Prostate gland (tissue), 2 donors: ENCODE measurements around the gene COA8. TPM values are rescaled to one million over a fixed set of nuclear protein-coding genes. Genes with fewer than 3 reads are reported as not detected.

ENCODE experiments used
- DNase-seq: peaks from one replicate; pipeline ENCODE4 v3.0.0-alpha.2; 2019; ENCODE audit warnings: low spot score
- H3K27ac ChIP-seq, 2 donors: fragments of 200-600 bp; sonication (generic); 2 replicates each; pipeline ENCODE4 v1.5.1; 2017 to 2019
- H3K27me3 ChIP-seq: fragments of 200-600 bp; sonication (generic); replicated peaks from 2 replicates; pipeline ENCODE4 v1.5.1; 2019; ENCODE audit not compliant: insufficient read depth
- H3K36me3 ChIP-seq, 2 donors: fragments of 200-600 bp; sonication (generic); 1 replicate in 1 of 2; 2 replicates in 1 of 2; pipeline versions ENCODE4 v1.5.1 to v1.8.1; 2017 to 2019
- H3K4me1 ChIP-seq: fragments of 200-600 bp; sonication (generic); replicated peaks from 2 replicates; pipeline ENCODE4 v1.5.1; 2019
- H3K4me3 ChIP-seq, 2 donors: fragments of 200-600 bp; sonication (generic); 2 replicates each; pipeline ENCODE4 v1.5.1; 2017 to 2019
- H3K9me3 ChIP-seq: fragments of 200-600 bp; sonication (generic); 2 replicates; pipeline ENCODE4 v1.5.1; 2017
- CTCF ChIP-seq, 4 experiments: fragments of 200-600 bp in 2 of 4; fragments of 450-650 bp in 2 of 4; sonication (generic) in 2 of 4; IDR thresholded peaks; 1 replicate in 3 of 4; 2 replicates in 1 of 4; pipeline ENCODE4 v1.5.1; 2016 to 2019; ENCODE audit warnings: antibody characterized with exemption in 4 of 4, mild to moderate bottlenecking in 2 of 4, moderate library complexity in 2 of 4
- POLR2A ChIP-seq: fragments of 450-650 bp; IDR thresholded peaks from one replicate; pipeline ENCODE4 v1.6.1; 2016; ENCODE audit warnings: antibody characterized with exemption, mild to moderate bottlenecking
- POLR2AphosphoS5 ChIP-seq: sonication (generic); formaldehyde crosslinking; IDR thresholded peaks from one replicate; pipeline ENCODE4 v1.6.1; 2017; ENCODE audit warnings: antibody characterized with exemption
- whole genome bisulfite sequencing: methylation state at CpG from one replicate; pipeline ENCODE4 v1.1.5; 2018; 5-methylcytosine and 5-hydroxymethylcytosine counted together
- intact Hi-C: fragments of 100-400 bp; cut with DNase I; formaldehyde crosslinking; loops from one replicate; pipeline ENCODE4 v1.14.2; 2022
- total RNA-seq, 2 donors: library from RNA; depleted of rRNA; stranded (reverse); fragments of >200 nt; gene quantifications; one replicate each; pipeline ENCODE4 v1.1.0, GENCODE V29; 2016

Gene COA8
- total RNA-seq, 2 donors from 2014 or later: 24.3 to 24.9 TPM

GRCh38 chr14:103530390-103530789 lies 32.4 kb upstream of the COA8 start:
- Histone ChIP-seq H3K27ac (no peak overlapping the region), H3K4me3 (no peak overlapping the region), H3K9me3 (no peaks in the 10 kb centered on the region), H3K27me3 (no peaks in the 10 kb centered on the region), H3K4me1 (peaks cover 20% of the 10 kb centered on the region), H3K36me3 (no peaks in the 10 kb centered on the region)
- no peak for DNase-seq
- intact Hi-C loops: no loop called here
- no peak for TF ChIP-seq CTCF (IDR thresholded peaks at IDR 0.05)
- no peak for TF ChIP-seq POLR2A
- TF ChIP-seq POLR2AphosphoS5: no peak
- WGBS: 53% methylated on average over 7 of the region's 7 CpGs

DNA sequence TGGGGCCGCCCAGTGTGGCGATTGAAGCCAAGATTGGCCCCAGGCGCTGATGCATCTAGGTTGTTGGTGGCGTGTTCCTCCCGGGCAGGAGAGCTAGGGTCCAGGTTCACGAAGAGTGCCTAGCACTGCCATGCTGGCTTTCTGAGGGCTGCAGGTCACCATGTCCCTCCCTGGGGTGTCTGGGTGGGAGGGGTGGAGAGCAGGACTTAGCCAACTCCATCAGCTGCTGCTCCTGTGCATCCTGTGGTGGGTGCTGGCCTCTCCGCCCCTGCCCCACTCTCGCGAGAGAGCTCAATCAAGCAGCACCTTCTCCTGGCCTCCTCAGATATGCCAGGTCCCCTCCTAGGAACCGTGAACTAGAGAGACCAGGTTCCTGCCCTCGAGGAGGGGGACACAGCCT lies 31.9 kb upstream of the COA8 start:
- Histone ChIP-seq H3K9me3 (no peaks in the 10 kb centered on the region), H3K4me1 (peaks cover 18% of the 10 kb centered on the region), H3K36me3 (no peaks in the 10 kb centered on the region), H3K27ac (no peak overlapping the region), H3K4me3 (no peak overlapping the region), H3K27me3 (no peaks in the 10 kb centered on the region)
- intact Hi-C loops: no loop called here
- no peak for DNase-seq
- WGBS: 90% methylated on average over 11 of the region's 11 CpGs
- TF ChIP-seq POLR2AphosphoS5: no peak
- TF ChIP-seq POLR2A: no peak
- TF ChIP-seq CTCF (IDR thresholded peaks at IDR 0.05): no peak

DNA sequence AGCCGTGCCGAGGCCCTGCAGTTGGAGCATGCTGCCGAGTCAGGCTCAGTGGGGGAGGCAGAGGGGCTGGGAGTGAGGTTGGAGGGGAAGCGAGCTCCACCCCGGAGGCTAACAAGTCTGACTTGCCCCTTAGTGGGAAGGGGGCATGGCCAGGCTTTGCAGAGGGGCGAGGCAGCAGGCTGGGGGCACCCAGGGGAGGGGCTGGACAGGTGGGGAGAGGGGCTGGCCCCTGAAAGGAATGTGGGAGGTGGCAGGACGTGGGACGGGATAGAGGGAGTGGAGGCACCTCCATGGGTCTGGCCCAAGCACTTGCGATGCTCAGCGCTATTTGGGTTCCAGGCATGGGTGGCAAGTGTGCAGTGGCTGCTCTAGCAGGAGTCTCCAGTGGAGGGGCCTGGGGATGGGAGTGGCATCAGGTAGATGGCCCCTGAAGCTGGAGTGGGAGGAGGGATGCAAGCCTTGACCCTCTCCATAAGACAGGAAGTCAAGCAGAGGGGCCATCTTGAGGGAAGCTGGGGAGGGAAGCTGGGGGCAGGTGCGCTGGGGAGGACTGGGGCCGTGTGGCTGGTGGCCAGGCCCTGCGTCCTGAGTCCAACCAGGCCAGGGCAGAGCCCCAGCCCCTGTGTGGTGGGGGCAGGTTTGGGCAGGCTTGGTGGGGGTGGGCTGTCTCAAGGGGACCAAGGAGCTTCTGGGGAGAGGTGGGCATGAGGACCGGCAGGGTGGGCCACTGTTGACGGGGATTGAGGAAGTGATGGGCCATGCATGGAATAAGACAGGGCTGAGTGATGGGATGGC lies 31.1 kb upstream of the COA8 start:
- TF ChIP-seq POLR2A: no peak
- no peak for TF ChIP-seq POLR2AphosphoS5
- no peak for TF ChIP-seq CTCF (IDR thresholded peaks at IDR 0.05)
- no peak overlapping the region for H3K4me3 ChIP-seq
- no peak for DNase-seq
- no peaks in the 10 kb centered on the region for H3K27me3 ChIP-seq
- H3K36me3 ChIP-seq: no peaks in the 10 kb centered on the region
- WGBS: 79% methylated on average over 15 of the region's 15 CpGs
- no peaks in the 10 kb centered on the region for H3K9me3 ChIP-seq
- peak overlapping the region in 1 of 2 donors; percentile 77 for H3K27ac ChIP-seq
- intact Hi-C loops: no loop called here
- H3K4me1 ChIP-seq: peaks cover 12% of the 10 kb centered on the region

DNA sequence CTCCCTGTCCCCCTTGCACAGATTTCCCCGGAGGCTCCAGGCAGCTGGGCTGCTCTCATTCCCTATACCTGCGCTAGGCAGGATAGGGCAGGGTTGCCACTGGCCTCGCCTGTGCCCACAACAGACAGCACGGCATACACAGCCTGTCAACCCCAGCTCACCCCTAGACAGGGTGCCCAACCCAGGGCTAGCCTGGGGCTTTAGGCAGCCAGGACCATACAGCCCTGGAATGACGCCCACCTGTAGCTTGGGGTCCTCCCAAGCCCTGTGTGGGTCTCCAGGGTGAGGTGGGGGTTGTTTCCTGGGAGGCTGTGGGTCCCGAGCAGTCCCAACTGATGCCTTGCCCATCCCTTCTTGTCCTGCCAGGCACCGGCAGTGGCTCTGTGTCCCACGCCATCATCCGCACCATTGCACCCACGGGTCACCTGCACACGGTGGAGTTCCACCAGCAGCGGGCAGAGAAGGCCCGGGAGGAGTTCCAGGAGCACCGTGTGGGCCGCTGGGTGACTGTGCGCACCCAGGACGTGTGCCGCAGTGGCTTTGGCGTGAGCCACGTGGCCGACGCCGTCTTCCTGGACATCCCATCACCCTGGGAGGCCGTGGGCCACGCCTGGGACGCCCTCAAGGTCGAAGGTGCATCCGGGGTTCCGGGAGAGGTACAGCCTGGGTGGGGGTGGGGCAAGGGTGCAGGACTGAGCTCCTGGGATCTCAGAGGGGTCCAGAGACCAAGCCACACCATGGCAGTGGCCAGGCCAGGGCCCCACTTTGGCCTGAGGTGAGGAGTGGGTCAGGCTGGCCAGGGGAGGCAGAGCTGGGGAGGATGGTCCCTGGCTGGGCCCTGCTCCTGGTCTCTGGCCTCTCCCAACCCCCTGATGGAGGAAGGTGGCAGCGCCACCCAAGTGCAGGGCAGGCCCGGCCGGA lies 30.3 kb upstream of the COA8 start:
- intact Hi-C loops: no loop called here
- no peak for DNase-seq
- no peaks in the 10 kb centered on the region for H3K27me3 ChIP-seq
- H3K4me1 ChIP-seq: peaks cover 12% of the 10 kb centered on the region
- TF ChIP-seq POLR2A: no peak
- no peak for TF ChIP-seq POLR2AphosphoS5
- TF ChIP-seq CTCF (IDR thresholded peaks at IDR 0.05): no peak
- no peaks in the 10 kb centered on the region for H3K9me3 ChIP-seq
- WGBS: 88% methylated on average over 32 of the region's 32 CpGs
- H3K36me3 ChIP-seq: no peaks in the 10 kb centered on the region
- no peak overlapping the region for H3K4me3 ChIP-seq
- peak overlapping the region; percentile 59 to 77 for H3K27ac ChIP-seq
